HepG2 (cell line): Measurements from ENCODE around the gene RIMBP2. TPM values are rescaled to one million over a fixed set of nuclear protein-coding genes. Genes with fewer than 3 reads are reported as not detected.
"Not testable (repeated sequence)": the region's sequence is repeated elsewhere in the genome, so short reads cannot be mapped to it uniquely, and the experiment has no call there.

Experiments used
- ATAC-seq: fragments of 200-7000 bp; cut with Tn5 transposase; 3 replicates; pipeline ENCODE4 v1.9.1; 2020; ENCODE audit warnings: mild to moderate bottlenecking, moderate library complexity
- BruUV-seq: library from RNA; stranded (reverse); fragments of 400-500 nt; replicated peaks from 2 replicates; lab custom pipeline; 2021; lab: Mats Ljungman, UMichigan
- CTCF ChIA-PET: fragments of 300-600 bp; formaldehyde crosslinking; extraction: SDS; loops from one replicate; lab custom pipeline; 2021; ENCODE audit warnings: low total read pairs, inconsistent platforms, low intra/inter-chr PET ratio; lab: Yijun Ruan, JAX
- POLR2A ChIA-PET: fragments of 350-600 bp; sonication (Branson Sonifier 250); formaldehyde crosslinking; loops from one replicate; lab custom pipeline; 2020; ENCODE audit warnings: antibody characterized with exemption, inconsistent platforms; lab: Yijun Ruan, JAX
- DNase-seq: peaks from one replicate; pipeline ENCODE4 v3.0.0-alpha.2; 2015; ENCODE audit warnings: low spot score
- FAIRE-seq: peaks from 3 replicates; lab custom pipeline; 2011; peaks lifted over from hg19 to GRCh38; lab: Jason Lieb, UNC
- H2AFZ ChIP-seq: one replicate; pipeline ENCODE4 v1.6.1; 2011; ENCODE audit warnings: low read length, inconsistent platforms
- H3K27ac ChIP-seq: fragments of 300-600 bp; 3 replicates; pipeline ENCODE4 v1.8.0; 2011; ENCODE audit warnings: mixed run types, mild to moderate bottlenecking, mixed read lengths, low read length, inconsistent platforms; ENCODE audit not compliant: insufficient read depth; ENCODE audit errors: extremely low read length
- H3K27me3 ChIP-seq, 2 experiments: fragments of 200-600 bp in 1 of 2; 2 replicates in 1 of 2; 3 replicates in 1 of 2; pipeline versions ENCODE4 v1.6.0 to v1.8.0; 2011; ENCODE audit warnings: low read length in 2 of 2, mild to moderate bottlenecking in 2 of 2, moderate library complexity in 2 of 2, inconsistent platforms in 1 of 2; ENCODE audit not compliant: insufficient read depth in 2 of 2, control insufficient read depth in 1 of 2
- H3K36me3 ChIP-seq, 2 experiments: fragments of 200-600 bp in 1 of 2; replicated peaks in 1 of 2; 2 replicates in 1 of 2; 3 replicates in 1 of 2; pipeline versions ENCODE4 v1.5.1 to v1.8.0; 2011; ENCODE audit warnings: low read length in 2 of 2, inconsistent platforms in 1 of 2; ENCODE audit not compliant: insufficient read depth in 2 of 2, control insufficient read depth in 1 of 2
- H3K4me1 ChIP-seq: 2 replicates; pipeline ENCODE4 v1.5.1; 2012; ENCODE audit warnings: low read length, inconsistent platforms; ENCODE audit not compliant: insufficient read depth
- H3K4me2 ChIP-seq: 2 replicates; pipeline ENCODE4 v1.6.0; 2011; ENCODE audit warnings: low read depth, low read length, inconsistent platforms
- H3K4me3 ChIP-seq, 3 experiments: fragments of 200-600 bp in 1 of 3; sonication (generic), shearing (Covaris generic) in 1 of 3; replicated peaks in 1 of 3; 2 replicates each; pipeline ENCODE4 v1.5.1; 2011 to 2016; ENCODE audit warnings: low read length in 3 of 3, inconsistent platforms in 2 of 3, low read depth in 2 of 3, mild to moderate bottlenecking in 2 of 3, control low read depth in 1 of 3, mixed read lengths in 1 of 3; ENCODE audit not compliant: insufficient read depth in 1 of 3
- H3K79me2 ChIP-seq: one replicate; pipeline ENCODE4 v1.6.1; 2011; ENCODE audit warnings: low read length, inconsistent platforms; ENCODE audit not compliant: insufficient read depth
- H3K9ac ChIP-seq: 2 replicates; pipeline ENCODE4 v1.6.0; 2011; ENCODE audit warnings: mild to moderate bottlenecking, low read depth, low read length, inconsistent platforms; ENCODE audit not compliant: insufficient read depth
- H3K9me3 ChIP-seq: 2 replicates; pipeline ENCODE4 v1.5.1; 2012; ENCODE audit warnings: mild to moderate bottlenecking, low read length
- H4K20me1 ChIP-seq: 2 replicates; pipeline ENCODE4 v1.6.0; 2011; ENCODE audit warnings: inconsistent platforms, mild to moderate bottlenecking, low read length, moderate library complexity; ENCODE audit not compliant: insufficient read depth
- GFI1 ChIP-seq: sonication (generic); formaldehyde crosslinking; IDR thresholded peaks from 2 replicates; pipeline ENCODE4 v1.5.0; 2020; ENCODE audit warnings: missing genetic modification reagents, mild to moderate bottlenecking, borderline replicate concordance
- HMGA1 ChIP-seq: sonication (generic); formaldehyde crosslinking; conservative IDR thresholded peaks from 2 replicates; pipeline ENCODE4 v1.4.0; 2020; ENCODE audit warnings: missing genetic modification reagents
- IRX3 ChIP-seq: sonication (generic); formaldehyde crosslinking; IDR thresholded peaks from 2 replicates; pipeline ENCODE4 v1.8.1; 2023; ENCODE audit warnings: mild to moderate bottlenecking, low read depth, missing genetic modification reagents, borderline replicate concordance
- LBX2 ChIP-seq: sonication (generic); formaldehyde crosslinking; IDR thresholded peaks from 2 replicates; pipeline ENCODE4 v1.5.0; 2020; ENCODE audit warnings: missing genetic modification reagents, mild to moderate bottlenecking, borderline replicate concordance
- PRMT3 ChIP-seq: sonication (generic); formaldehyde crosslinking; IDR thresholded peaks from 2 replicates; pipeline ENCODE4 v1.8.1; 2022; ENCODE audit warnings: low read depth, mild to moderate bottlenecking, moderate library complexity, missing genetic modification reagents, borderline replicate concordance
- RFXANK ChIP-seq: IDR thresholded peaks from 2 replicates; pipeline ENCODE4 v1.6.1; 2016
- STAG1 ChIP-seq: sonication (generic); formaldehyde crosslinking; IDR thresholded peaks from 2 replicates; pipeline ENCODE4 v1.4.0; 2020; ENCODE audit warnings: missing genetic modification reagents
- YEATS2 ChIP-seq: sonication (generic); formaldehyde crosslinking; IDR thresholded peaks from 2 replicates; pipeline ENCODE4 v1.4.0; 2020; ENCODE audit warnings: missing genetic modification reagents, borderline replicate concordance
- ZNF12 ChIP-seq: sonication (generic); formaldehyde crosslinking; IDR thresholded peaks from 2 replicates; pipeline ENCODE4 v1.5.0; 2020; ENCODE audit warnings: missing genetic modification reagents
- ZNF138 ChIP-seq: sonication (generic); formaldehyde crosslinking; IDR thresholded peaks from 2 replicates; pipeline ENCODE4 v1.5.0; 2020; ENCODE audit warnings: mild to moderate bottlenecking, low read depth, missing genetic modification reagents
- ZNF143 ChIP-seq: sonication (generic); formaldehyde crosslinking; IDR thresholded peaks from 2 replicates; pipeline ENCODE4 v1.4.0; 2020; ENCODE audit warnings: missing genetic modification reagents
- ZNF329 ChIP-seq: sonication (generic); formaldehyde crosslinking; IDR thresholded peaks from 2 replicates; pipeline ENCODE4 v1.9.0; 2021; ENCODE audit warnings: low read depth, mild to moderate bottlenecking, missing genetic modification reagents
- ZNF678 ChIP-seq: sonication (generic); formaldehyde crosslinking; IDR thresholded peaks from 2 replicates; pipeline ENCODE4 v1.4.0; 2020; ENCODE audit warnings: mild to moderate bottlenecking, missing genetic modification reagents
- WGBS: methylation state at CpG from one replicate; pipeline ENCODE4 v1.1.6; 2017; ENCODE audit warnings: low lambda C conversion rate; 5-methylcytosine and 5-hydroxymethylcytosine counted together
- in situ Hi-C: cut with HindIII; loops from 2 replicates; pipeline ENCODE4 v1.10.0; 2017; ENCODE audit warnings: low pct_unique_long_range_greater_than_20kb; ENCODE audit not compliant: extremely low pct_ligation_motif_present
- intact Hi-C: fragments of 100-400 bp; cut with micrococcal nuclease; formaldehyde crosslinking; loops from one replicate; pipeline ENCODE4 v1.10.0; 2022; ENCODE audit not compliant: unreplicated experiment
- polyA plus RNA-seq, 8 experiments: library from polyadenylated mRNA; depleted of rRNA in 3 of 8; stranded (reverse) in 7 of 8; unstranded in 1 of 8; fragments of >200 nt; fragmentation: Illumina TruSeq in 4 of 8; extraction: Trizol in 4 of 8; gene quantifications; 2 replicates each; pipeline versions ENCODE4 v1.2.1 to v1.2.3, GENCODE V29; 2011 to 2016; ENCODE audit warnings: low read depth in 4 of 8, missing spikeins in 1 of 8, mixed read lengths in 1 of 8; ENCODE audit not compliant: insufficient read depth in 1 of 8
- total RNA-seq, 5 experiments: library from RNA; depleted of rRNA; stranded (reverse); fragments of >200 nt; fragmentation: Illumina TruSeq; extraction: Trizol; gene quantifications; 2 replicates each; pipeline ENCODE4 v1.2.3, GENCODE V29; 2016; ENCODE audit warnings: low read depth in 1 of 5
- TF ChIP-seq, protein P1 (sequence below): sonication (generic); formaldehyde crosslinking; conservative IDR thresholded peaks from 2 replicates; pipeline ENCODE4 v1.4.0; 2020; ENCODE audit warnings: mild to moderate bottlenecking, missing genetic modification reagents, moderate library complexity
- TF ChIP-seq, protein P2 (sequence below): sonication (generic); formaldehyde crosslinking; IDR thresholded peaks from 2 replicates; pipeline ENCODE4 v1.4.0; 2020; ENCODE audit warnings: missing genetic modification reagents

RIMBP2 gene
- total and polyA plus RNA-seq, 2 of the 13 experiments (the other 11 are each of a cell fraction or from before 2014, with no cell fraction given), result 0.03 TPM; not detected in 1

DNA sequence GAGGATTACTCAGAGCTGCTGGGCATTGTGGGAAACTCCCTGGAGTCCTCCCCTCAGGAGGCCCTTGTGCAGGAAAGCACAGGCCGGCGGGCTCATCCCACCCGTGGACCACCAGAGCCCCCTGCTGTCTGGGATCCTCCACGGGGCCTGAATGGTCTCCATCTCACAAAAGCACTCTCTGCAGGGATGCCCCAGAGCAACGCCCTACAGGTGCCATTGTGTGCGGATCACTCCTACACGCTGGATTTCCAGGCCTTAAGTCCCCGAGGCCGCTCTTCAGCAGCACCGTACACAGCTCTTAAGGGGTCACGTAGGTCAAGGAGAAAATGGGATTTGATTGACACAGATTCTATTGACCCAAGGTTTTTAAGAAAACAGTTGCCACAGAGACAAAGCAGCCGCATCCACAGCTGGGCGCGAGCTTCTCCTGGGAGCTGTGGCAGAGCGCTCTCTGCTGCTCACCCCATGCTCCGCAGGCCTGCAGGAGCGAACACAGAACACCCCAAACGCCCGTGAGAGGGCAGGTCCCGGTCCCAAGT, 36.7 kb upstream of the RIMBP2 start (continued):
- TF ChIP-seq IRX3 (CRISPR knock-in tag) (no peak), ZNF12 (no peak), ZNF678 (no peak), GFI1 (0 out of 2 replicates have a peak, but pooled peaks have one; percentile 36), HMGA1 (CRISPR knock-in tag) (no peak), ZNF143 (CRISPR knock-in tag) (0 out of 2 replicates have a peak, but pooled peaks have one; percentile 48), STAG1 (CRISPR knock-in tag) (peak; percentile 36), ZNF329 (CRISPR knock-in tag) (no peak), ZNF138 (CRISPR knock-in tag) (no peak), RFXANK (no peak), YEATS2 (CRISPR knock-in tag) (no peak), PRMT3 (CRISPR knock-in tag) (no peak), LBX2 (CRISPR knock-in tag) (no peak)
- TF ChIP-seq, protein P1, sequence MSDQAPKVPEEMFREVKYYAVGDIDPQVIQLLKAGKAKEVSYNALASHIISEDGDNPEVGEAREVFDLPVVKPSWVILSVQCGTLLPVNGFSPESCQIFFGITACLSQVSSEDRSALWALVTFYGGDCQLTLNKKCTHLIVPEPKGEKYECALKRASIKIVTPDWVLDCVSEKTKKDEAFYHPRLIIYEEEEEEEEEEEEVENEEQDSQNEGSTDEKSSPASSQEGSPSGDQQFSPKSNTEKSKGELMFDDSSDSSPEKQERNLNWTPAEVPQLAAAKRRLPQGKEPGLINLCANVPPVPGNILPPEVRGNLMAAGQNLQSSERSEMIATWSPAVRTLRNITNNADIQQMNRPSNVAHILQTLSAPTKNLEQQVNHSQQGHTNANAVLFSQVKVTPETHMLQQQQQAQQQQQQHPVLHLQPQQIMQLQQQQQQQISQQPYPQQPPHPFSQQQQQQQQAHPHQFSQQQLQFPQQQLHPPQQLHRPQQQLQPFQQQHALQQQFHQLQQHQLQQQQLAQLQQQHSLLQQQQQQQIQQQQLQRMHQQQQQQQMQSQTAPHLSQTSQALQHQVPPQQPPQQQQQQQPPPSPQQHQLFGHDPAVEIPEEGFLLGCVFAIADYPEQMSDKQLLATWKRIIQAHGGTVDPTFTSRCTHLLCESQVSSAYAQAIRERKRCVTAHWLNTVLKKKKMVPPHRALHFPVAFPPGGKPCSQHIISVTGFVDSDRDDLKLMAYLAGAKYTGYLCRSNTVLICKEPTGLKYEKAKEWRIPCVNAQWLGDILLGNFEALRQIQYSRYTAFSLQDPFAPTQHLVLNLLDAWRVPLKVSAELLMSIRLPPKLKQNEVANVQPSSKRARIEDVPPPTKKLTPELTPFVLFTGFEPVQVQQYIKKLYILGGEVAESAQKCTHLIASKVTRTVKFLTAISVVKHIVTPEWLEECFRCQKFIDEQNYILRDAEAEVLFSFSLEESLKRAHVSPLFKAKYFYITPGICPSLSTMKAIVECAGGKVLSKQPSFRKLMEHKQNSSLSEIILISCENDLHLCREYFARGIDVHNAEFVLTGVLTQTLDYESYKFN (CRISPR knock-in tag), result no peak
- TF ChIP-seq, protein P2, sequence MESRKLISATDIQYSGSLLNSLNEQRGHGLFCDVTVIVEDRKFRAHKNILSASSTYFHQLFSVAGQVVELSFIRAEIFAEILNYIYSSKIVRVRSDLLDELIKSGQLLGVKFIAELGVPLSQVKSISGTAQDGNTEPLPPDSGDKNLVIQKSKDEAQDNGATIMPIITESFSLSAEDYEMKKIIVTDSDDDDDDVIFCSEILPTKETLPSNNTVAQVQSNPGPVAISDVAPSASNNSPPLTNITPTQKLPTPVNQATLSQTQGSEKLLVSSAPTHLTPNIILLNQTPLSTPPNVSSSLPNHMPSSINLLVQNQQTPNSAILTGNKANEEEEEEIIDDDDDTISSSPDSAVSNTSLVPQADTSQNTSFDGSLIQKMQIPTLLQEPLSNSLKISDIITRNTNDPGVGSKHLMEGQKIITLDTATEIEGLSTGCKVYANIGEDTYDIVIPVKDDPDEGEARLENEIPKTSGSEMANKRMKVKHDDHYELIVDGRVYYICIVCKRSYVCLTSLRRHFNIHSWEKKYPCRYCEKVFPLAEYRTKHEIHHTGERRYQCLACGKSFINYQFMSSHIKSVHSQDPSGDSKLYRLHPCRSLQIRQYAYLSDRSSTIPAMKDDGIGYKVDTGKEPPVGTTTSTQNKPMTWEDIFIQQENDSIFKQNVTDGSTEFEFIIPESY (CRISPR knock-in tag), result 0 out of 2 replicates have a peak, but pooled peaks have one; percentile 21

DNA sequence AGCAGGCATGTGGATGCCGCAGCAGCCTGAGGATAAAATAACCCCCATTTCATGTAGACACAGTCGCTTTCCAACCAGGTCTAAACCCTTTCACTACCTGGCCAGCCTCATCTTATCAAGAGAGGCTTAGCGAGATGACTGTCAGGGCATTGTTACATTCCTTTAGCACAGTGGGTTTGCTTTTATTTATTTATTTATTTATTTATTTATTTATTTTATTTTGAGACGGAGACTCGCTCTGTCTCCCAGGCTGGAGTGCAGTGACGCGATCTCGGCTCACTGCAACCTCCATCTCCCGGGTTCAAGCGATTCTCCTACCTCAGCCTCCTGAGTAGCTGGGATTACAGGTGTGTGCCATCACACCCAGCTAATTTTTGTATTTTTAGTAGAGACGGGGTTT, 35.9 kb upstream of the RIMBP2 start:
- POLR2A ChIA-PET, FAIRE-seq, H3K27ac ChIP-seq, H2AFZ ChIP-seq, in situ Hi-C loops, H3K4me2 ChIP-seq, H3K36me3 ChIP-seq, H3K9ac ChIP-seq, DNase-seq, H3K4me1 ChIP-seq, ATAC-seq, H3K4me3 ChIP-seq, H3K79me2 ChIP-seq, H4K20me1 ChIP-seq, intact Hi-C loops, CTCF ChIA-PET, BruUV-seq: not testable (repeated sequence)
- H3K9me3 ChIP-seq, result peaks cover 19% of the 10 kb centered on the region
- H3K27me3 ChIP-seq, result peaks cover 0 to 12% of the 10 kb centered on the region in 2 experiments; a peak in 1 of 5 replicates
- WGBS, result 50% methylated on average over 11 of the region's 11 CpGs
